Parathyroid adenoma (tissue), 2 donors: ENCODE measurements around the gene ANKRD63.
A peak's percentile ranks its signal among the peaks of the same experiment; 100 is the strongest.

Experiments used
- H2AFZ ChIP-seq: fragments of 300-600 bp; sonication (generic); one replicate; pipeline ENCODE4 v1.7.0; 2017; ENCODE audit warnings: antibody characterized with exemption, mild to moderate bottlenecking
- H3K27ac ChIP-seq: fragments of 300-600 bp; sonication (generic); one replicate; pipeline ENCODE4 v1.7.0; 2017
- H3K27me3 ChIP-seq: fragments of 300-600 bp; sonication (generic); one replicate; pipeline ENCODE4 v1.7.0; 2017; ENCODE audit warnings: low read length; ENCODE audit not compliant: control insufficient read depth, insufficient read depth
- H3K36me3 ChIP-seq: fragments of 300-600 bp; sonication (generic); one replicate; pipeline ENCODE4 v1.7.0; 2017; ENCODE audit warnings: low read length; ENCODE audit not compliant: control insufficient read depth, insufficient read depth
- H3K4me1 ChIP-seq: fragments of 300-600 bp; sonication (generic); one replicate; pipeline ENCODE4 v1.7.0; 2017; ENCODE audit warnings: control low read depth
- H3K4me2 ChIP-seq: fragments of 300-600 bp; sonication (generic); one replicate; pipeline ENCODE4 v1.7.0; 2017; ENCODE audit warnings: low read length
- H3K4me3 ChIP-seq: fragments of 300-600 bp; sonication (generic); one replicate; pipeline ENCODE4 v1.7.0; 2017; ENCODE audit warnings: low read depth, low read length
- H3K79me2 ChIP-seq: fragments of 300-600 bp; sonication (generic); one replicate; pipeline ENCODE4 v1.7.0; 2017; ENCODE audit warnings: control low read depth
- H3K9ac ChIP-seq: fragments of 300-600 bp; sonication (generic); one replicate; pipeline ENCODE4 v1.7.0; 2017; ENCODE audit warnings: mild to moderate bottlenecking
- H3K9me3 ChIP-seq: fragments of 300-600 bp; sonication (generic); one replicate; pipeline ENCODE4 v1.7.0; 2017; ENCODE audit warnings: low read length; ENCODE audit not compliant: control insufficient read depth
- CTCF ChIP-seq: fragments of 300-600 bp; sonication (generic); IDR thresholded peaks from one replicate; pipeline ENCODE4 v1.7.0; 2017; ENCODE audit warnings: antibody characterized with exemption, mild to moderate bottlenecking
- donor health status: primary hyperparathyroidism.

ANKRD63 gene

GRCh38 chr15:40279437-40280141 is 3.3 kb downstream of the ANKRD63 start:
- Histone ChIP-seq H3K36me3 (no peaks in the 10 kb centered on the region), H3K4me2 (no peak overlapping the region), H3K9me3 (no peaks in the 10 kb centered on the region), H3K4me1 (peaks cover 2% of the 10 kb centered on the region), H3K27me3 (no peaks in the 10 kb centered on the region), H3K4me3 (no peak overlapping the region), H3K27ac (no peak overlapping the region), H2AFZ (no peak overlapping the region), H3K79me2 (no peaks in the 10 kb centered on the region), H3K9ac (no peak overlapping the region)
- peak; percentile 89 for TF ChIP-seq CTCF

- Histone ChIP-seq H3K36me3 (no peaks in the 10 kb centered on the region), H3K79me2 (no peaks in the 10 kb centered on the region), H3K4me3 (no peak overlapping the region), H2AFZ (no peak overlapping the region), H3K9me3 (no peaks in the 10 kb centered on the region), H3K9ac (no peak overlapping the region), H3K4me2 (no peak overlapping the region), H3K27ac (no peak overlapping the region), H3K27me3 (no peaks in the 10 kb centered on the region), H3K4me1 (peaks cover 2% of the 10 kb centered on the region)
- TF ChIP-seq CTCF = no peak
These were observed 4.8 kb downstream of the ANKRD63 start for GRCh38 chr15:40278026-40278425.

- Histone ChIP-seq H3K27me3 (no peaks in the 10 kb centered on the region), H3K4me3 (no peak overlapping the region), H3K9me3 (no peaks in the 10 kb centered on the region), H3K79me2 (no peaks in the 10 kb centered on the region), H3K4me2 (no peak overlapping the region), H3K9ac (no peak overlapping the region), H2AFZ (no peak overlapping the region), H3K27ac (no peak overlapping the region), H3K4me1 (no peaks in the 10 kb centered on the region), H3K36me3 (no peaks in the 10 kb centered on the region)
- no peak for TF ChIP-seq CTCF
These were observed 5.4 kb downstream of the ANKRD63 start for GRCh38 chr15:40277471-40277870.

- H3K36me3 ChIP-seq = no peaks in the 10 kb centered on the region
- no peaks in the 10 kb centered on the region for H3K4me1 ChIP-seq
- H3K4me2 ChIP-seq = no peak overlapping the region
- H3K9ac ChIP-seq = no peak overlapping the region
- TF ChIP-seq CTCF = no peak
- H3K9me3 ChIP-seq = no peaks in the 10 kb centered on the region
- no peak overlapping the region for H3K27ac ChIP-seq
- H3K79me2 ChIP-seq = no peaks in the 10 kb centered on the region
- no peak overlapping the region for H3K4me3 ChIP-seq
- H2AFZ ChIP-seq = no peak overlapping the region
- H3K27me3 ChIP-seq = no peaks in the 10 kb centered on the region
These were observed 5.9 kb downstream of the ANKRD63 start for GRCh38 chr15:40276927-40277326.

GRCh38 chr15:40275954-40276353 is 6.9 kb downstream of the ANKRD63 start:
- no peaks in the 10 kb centered on the region for H3K79me2 ChIP-seq
- H3K4me1 ChIP-seq = no peaks in the 10 kb centered on the region
- H3K9ac ChIP-seq = no peak overlapping the region
- H2AFZ ChIP-seq = no peak overlapping the region
- H3K27ac ChIP-seq = no peak overlapping the region
- no peak overlapping the region for H3K4me2 ChIP-seq
- TF ChIP-seq CTCF = no peak
- no peak overlapping the region for H3K4me3 ChIP-seq
- H3K27me3 ChIP-seq = no peaks in the 10 kb centered on the region
- no peaks in the 10 kb centered on the region for H3K9me3 ChIP-seq
- H3K36me3 ChIP-seq = no peaks in the 10 kb centered on the region
